UCSD-AML1 (cell line): ENCODE results near the gene ETDA.
"Not testable (repeated sequence)": the region's sequence is repeated elsewhere in the genome, so short reads cannot be mapped to it uniquely, and the experiment has no call there.

Source experiments
- DNase-seq: peaks from one replicate; lab custom pipeline; 2025; ENCODE audit not compliant: unreplicated experiment; lab: John Stamatoyannopoulos, UW

Gene ETDA

GRCh38 chrX:135252011-135252518, at the start of gene ETDA:
Gene ETDA (plus strand): TSS chrX:135252061. CDS start chrX:135253277, 1,216 bp downstream.
- DNase-seq: not testable (repeated sequence)

- not testable (repeated sequence) for DNase-seq
Measured at GRCh38 chrX:135206427-135206826, 45.4 kb upstream of the ETDA start.

GRCh38 chrX:135213200-135213844, 38.5 kb upstream of the ETDA start:
- DNase-seq: no peak

GRCh38 chrX:135245989-135246388, 5.9 kb upstream of the ETDA start:
- DNase-seq: not testable (repeated sequence)

- not testable (repeated sequence) for DNase-seq
Measured at GRCh38 chrX:135256087-135256684, 4.3 kb downstream of the ETDA start.

GRCh38 chrX:135256923-135257322, 5.1 kb downstream of the ETDA start:
- no peak for DNase-seq

- no peak for DNase-seq
Measured at GRCh38 chrX:135257469-135257868, 5.6 kb downstream of the ETDA start.

GRCh38 chrX:135260976-135261375, 9.1 kb downstream of the ETDA start:
- DNase-seq: not testable (repeated sequence)

GRCh38 chrX:135263376-135263775, 11.5 kb downstream of the ETDA start:
- not testable (repeated sequence) for DNase-seq

GRCh38 chrX:135264206-135264605, 12.3 kb downstream of the ETDA start:
- no peak for DNase-seq

- DNase-seq: no peak
Measured at GRCh38 chrX:135273162-135273561, 21.3 kb downstream of the ETDA start.

- DNase-seq: no peak
Measured at GRCh38 chrX:135275973-135276372, 24.1 kb downstream of the ETDA start.

GRCh38 chrX:135287266-135287823, 35.5 kb downstream of the ETDA start:
- no peak for DNase-seq

- DNase-seq: no peak
Measured at GRCh38 chrX:135295238-135295943, 43.5 kb downstream of the ETDA start.

- DNase-seq: no peak
Measured at GRCh38 chrX:135295944-135296305, 44.1 kb downstream of the ETDA start.

GRCh38 chrX:135302269-135302873, 50.5 kb downstream of the ETDA start:
- no peak for DNase-seq
